ENCODE measurements around the gene SPIRE1. TPM values are rescaled to one million over a fixed set of nuclear protein-coding genes. Genes with fewer than 3 reads are reported as not detected.

The SPIRE1 gene
- total RNA-seq, 4 donors from 2014 or later = 25.3 to 39.5 (median 30.6) TPM

DNA sequence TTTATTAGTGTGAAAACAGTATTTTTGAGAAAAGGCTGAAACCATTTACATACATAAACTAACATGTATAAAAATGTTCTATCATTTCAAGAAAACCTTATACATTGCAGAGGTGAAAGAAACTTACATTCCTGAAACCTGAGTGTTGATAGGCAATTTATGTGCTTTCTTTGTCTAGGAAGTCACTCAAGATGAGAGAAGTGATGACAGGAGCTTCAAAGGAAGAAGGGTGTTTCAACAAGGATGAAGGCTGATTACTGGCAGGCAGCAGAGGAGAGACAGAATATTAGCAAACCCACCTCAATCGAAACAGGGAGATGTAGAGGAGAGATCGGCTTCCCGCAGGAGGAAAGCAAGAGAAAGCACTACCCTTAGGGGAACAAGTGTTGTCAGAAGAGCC lies 125.2 kb downstream of the SPIRE1 start:
- intact Hi-C loops (cut with DNase I) = no loop called here
- 84 to 85% methylated on average over 3 of the region's 3 CpGs for WGBS, 2 donors
- H3K4me3 ChIP-seq (replicated peaks in 1 of 3) = no peak overlapping the region
- no peaks in the 10 kb centered on the region for H3K27me3 ChIP-seq
- H3K9me3 ChIP-seq = no peaks in the 10 kb centered on the region
- H3K4me1 ChIP-seq = no peaks in the 10 kb centered on the region
- TF ChIP-seq, protein P1, sequence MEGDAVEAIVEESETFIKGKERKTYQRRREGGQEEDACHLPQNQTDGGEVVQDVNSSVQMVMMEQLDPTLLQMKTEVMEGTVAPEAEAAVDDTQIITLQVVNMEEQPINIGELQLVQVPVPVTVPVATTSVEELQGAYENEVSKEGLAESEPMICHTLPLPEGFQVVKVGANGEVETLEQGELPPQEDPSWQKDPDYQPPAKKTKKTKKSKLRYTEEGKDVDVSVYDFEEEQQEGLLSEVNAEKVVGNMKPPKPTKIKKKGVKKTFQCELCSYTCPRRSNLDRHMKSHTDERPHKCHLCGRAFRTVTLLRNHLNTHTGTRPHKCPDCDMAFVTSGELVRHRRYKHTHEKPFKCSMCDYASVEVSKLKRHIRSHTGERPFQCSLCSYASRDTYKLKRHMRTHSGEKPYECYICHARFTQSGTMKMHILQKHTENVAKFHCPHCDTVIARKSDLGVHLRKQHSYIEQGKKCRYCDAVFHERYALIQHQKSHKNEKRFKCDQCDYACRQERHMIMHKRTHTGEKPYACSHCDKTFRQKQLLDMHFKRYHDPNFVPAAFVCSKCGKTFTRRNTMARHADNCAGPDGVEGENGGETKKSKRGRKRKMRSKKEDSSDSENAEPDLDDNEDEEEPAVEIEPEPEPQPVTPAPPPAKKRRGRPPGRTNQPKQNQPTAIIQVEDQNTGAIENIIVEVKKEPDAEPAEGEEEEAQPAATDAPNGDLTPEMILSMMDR (IDR thresholded peaks at IDR 0.05) = no peak
- TF ChIP-seq POLR2A (IDR thresholded peaks at IDR 0.05) = no peak
- no peak for DNase-seq
- H3K36me3 ChIP-seq = no peaks in the 10 kb centered on the region
- H3K27ac ChIP-seq = no peak overlapping the region

DNA sequence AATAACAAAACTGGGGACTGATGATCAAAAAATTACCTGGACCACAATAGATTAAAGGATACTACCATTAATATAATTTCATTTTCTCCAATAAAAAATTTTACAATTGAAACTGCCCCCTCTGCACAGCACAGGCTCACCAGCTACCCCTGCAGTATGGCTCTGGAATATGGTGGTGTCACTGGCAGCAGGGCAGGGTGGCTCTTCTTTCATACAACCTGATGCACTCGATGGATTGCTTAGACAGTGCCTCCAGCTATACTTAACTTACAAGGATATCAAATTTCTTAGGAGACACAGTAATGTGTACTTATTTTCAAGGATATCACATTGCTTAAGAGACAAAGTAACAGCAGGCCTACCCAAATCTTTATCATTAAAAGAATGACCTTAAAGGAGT lies 126.2 kb downstream of the SPIRE1 start:
- no peak overlapping the region for H3K27ac ChIP-seq
- H3K27me3 ChIP-seq = no peaks in the 10 kb centered on the region
- DNase-seq = no peak
- 32 to 37% methylated on average over 1 of the region's 1 CpG for WGBS, 2 donors
- no peaks in the 10 kb centered on the region for H3K36me3 ChIP-seq
- TF ChIP-seq, protein P1 (IDR thresholded peaks at IDR 0.05) = no peak
- no peak for TF ChIP-seq POLR2A (IDR thresholded peaks at IDR 0.05)
- H3K4me1 ChIP-seq = no peaks in the 10 kb centered on the region
- H3K9me3 ChIP-seq = no peaks in the 10 kb centered on the region
- intact Hi-C loops (cut with DNase I) = no loop called here
- H3K4me3 ChIP-seq (replicated peaks in 1 of 3) = no peak overlapping the region

DNA sequence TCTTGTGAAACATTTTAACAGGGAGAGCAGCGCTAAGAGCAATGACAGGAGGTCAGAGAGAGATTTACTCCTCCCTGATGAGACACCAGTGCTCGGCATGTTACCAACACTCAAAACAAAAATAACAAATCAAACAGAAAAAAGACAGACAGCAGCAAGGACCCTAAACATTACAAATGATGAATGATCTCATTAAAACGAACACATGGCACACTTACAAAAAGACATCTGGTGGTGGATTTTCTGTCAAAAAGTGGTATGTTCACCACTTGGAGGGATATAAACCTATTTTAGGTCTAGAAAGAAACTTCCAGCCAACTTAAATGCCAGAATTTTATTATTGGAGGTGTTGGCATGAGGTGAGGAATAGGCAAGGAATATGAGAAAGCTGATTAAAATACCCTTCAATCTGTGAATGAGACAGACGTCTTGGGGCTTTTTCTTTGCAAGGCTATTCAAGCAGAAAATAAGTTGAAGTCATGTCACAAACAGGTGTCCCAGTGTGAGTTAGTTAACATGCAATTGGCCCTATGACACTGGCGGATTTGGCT lies 137.4 kb downstream of the SPIRE1 start:
- Histone ChIP-seq H3K36me3 (no peaks in the 10 kb centered on the region), H3K4me1 (no peaks in the 10 kb centered on the region), H3K9me3 (no peaks in the 10 kb centered on the region), H3K27me3 (no peaks in the 10 kb centered on the region), H3K27ac (no peak overlapping the region), H3K4me3 (replicated peaks in 1 of 3) (no peak overlapping the region)
- WGBS, 2 donors = 85 to 88% methylated on average over 5 of the region's 5 CpGs
- intact Hi-C loops (cut with DNase I) = loop anchor here (10.0 kb wide), 1 partner anchor 126 kb away; no protein-coding TSS in a partner anchor
- no peak for DNase-seq
- TF ChIP-seq, protein P1 (IDR thresholded peaks at IDR 0.05) = no peak
- no peak for TF ChIP-seq POLR2A (IDR thresholded peaks at IDR 0.05)

DNA sequence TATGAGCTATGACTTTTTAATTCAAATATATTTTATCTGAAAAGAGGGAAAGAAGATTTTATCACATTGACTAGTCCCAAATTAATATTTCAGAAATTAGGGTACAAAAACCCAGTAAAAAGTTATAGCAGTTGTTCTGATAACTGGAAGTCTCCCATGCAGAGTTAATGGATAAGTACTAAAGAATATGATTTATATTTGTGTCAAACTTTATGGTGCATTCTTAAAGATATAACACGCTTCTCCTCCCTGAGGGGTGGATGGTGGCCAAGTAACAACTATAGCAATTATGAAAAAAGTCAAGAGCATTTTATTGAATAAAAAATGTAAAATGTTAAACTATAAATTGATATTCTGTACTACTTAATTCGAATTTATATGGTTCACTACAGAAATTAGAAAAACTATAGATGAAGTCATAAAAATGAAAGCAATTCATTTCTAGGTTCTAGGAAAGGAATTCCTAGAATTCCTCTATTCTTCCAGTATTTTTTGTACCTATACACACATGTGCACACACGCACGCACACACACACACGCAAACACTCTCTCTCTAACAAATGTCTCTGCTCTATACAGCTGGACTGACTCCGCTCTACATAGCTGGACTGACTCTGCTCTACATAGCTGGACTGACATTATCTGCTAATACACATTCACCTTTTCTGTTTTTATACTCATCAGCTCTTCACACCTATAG lies 138.9 kb downstream of the SPIRE1 start:
- no peaks in the 10 kb centered on the region for H3K9me3 ChIP-seq
- no peak for TF ChIP-seq POLR2A (IDR thresholded peaks at IDR 0.05)
- no peaks in the 10 kb centered on the region for H3K36me3 ChIP-seq
- H3K4me3 ChIP-seq (replicated peaks in 1 of 3) = no peak overlapping the region
- intact Hi-C loops (cut with DNase I) = no loop called here
- no peak for DNase-seq
- H3K4me1 ChIP-seq = no peaks in the 10 kb centered on the region
- 87 to 96% methylated on average over 6 of the region's 6 CpGs for WGBS, 2 donors
- H3K27me3 ChIP-seq = no peaks in the 10 kb centered on the region
- H3K27ac ChIP-seq = no peak overlapping the region

DNA sequence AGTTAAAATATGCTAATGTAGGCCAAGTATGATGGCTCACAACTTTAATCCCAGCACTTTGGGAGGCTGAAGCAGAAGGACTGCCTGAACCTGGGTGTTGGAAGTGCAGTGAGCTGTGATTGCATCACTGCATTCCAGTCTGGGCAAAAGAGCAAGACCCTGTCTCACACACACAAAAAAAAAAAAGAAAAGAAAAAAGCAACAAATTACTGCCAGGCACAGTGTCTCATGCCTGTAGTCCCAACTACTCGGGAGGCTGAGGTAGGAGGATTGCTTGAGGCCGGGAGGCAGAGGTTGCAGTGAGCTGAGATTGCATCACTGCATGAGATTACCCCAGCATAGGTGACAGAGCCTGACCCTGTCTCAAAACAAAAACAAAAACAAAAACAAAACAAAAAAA lies 139.6 kb downstream of the SPIRE1 start:
- no peaks in the 10 kb centered on the region for H3K4me1 ChIP-seq
- intact Hi-C loops (cut with DNase I) = no loop called here
- H3K4me3 ChIP-seq (replicated peaks in 1 of 3) = no peak overlapping the region
- 96 to 99% methylated on average over 2 of the region's 2 CpGs for WGBS, 2 donors
- no peak for DNase-seq
- no peaks in the 10 kb centered on the region for H3K27me3 ChIP-seq
- no peak overlapping the region for H3K27ac ChIP-seq
- no peaks in the 10 kb centered on the region for H3K36me3 ChIP-seq
- no peaks in the 10 kb centered on the region for H3K9me3 ChIP-seq
- TF ChIP-seq POLR2A (IDR thresholded peaks at IDR 0.05) = no peak
- TF ChIP-seq, protein P1 (IDR thresholded peaks at IDR 0.05) = no peak
